H9 (cell line): ENCODE results near the gene EMC9. TPM values are rescaled to one million over a fixed set of nuclear protein-coding genes. Genes with fewer than 3 reads are reported as not detected.

Experiments used
- DNase-seq: peaks from one replicate; pipeline ENCODE4 v3.0.0-alpha.2; 2017
- H2AFZ ChIP-seq: one replicate; pipeline ENCODE4 v1.6.1; 2013; ENCODE audit warnings: mild to moderate bottlenecking, low read length, control low read depth, moderate library complexity
- H2AK5ac ChIP-seq: 2 replicates; pipeline ENCODE4 v1.6.1; 2013; ENCODE audit warnings: low read length, control low read depth, mixed read lengths; ENCODE audit not compliant: insufficient read length
- H2BK120ac ChIP-seq: one replicate; pipeline ENCODE4 v1.6.1; 2013; ENCODE audit warnings: low read depth, mild to moderate bottlenecking, low read length, control low read depth, inconsistent platforms; ENCODE audit not compliant: poor library complexity, severe bottlenecking
- H2BK12ac ChIP-seq: 2 replicates; pipeline ENCODE4 v1.6.1; 2013; ENCODE audit warnings: low read length, control low read depth, mixed read lengths, low read depth; ENCODE audit not compliant: insufficient read length
- H2BK15ac ChIP-seq: 2 replicates; pipeline ENCODE4 v1.6.1; 2013; ENCODE audit warnings: low read depth, low read length, control low read depth
- H2BK20ac ChIP-seq: one replicate; pipeline ENCODE4 v1.6.1; 2013; ENCODE audit warnings: low read depth, mild to moderate bottlenecking, low read length, control low read depth, inconsistent platforms; ENCODE audit not compliant: poor library complexity, severe bottlenecking
- H2BK5ac ChIP-seq: 2 replicates; pipeline ENCODE4 v1.6.1; 2013; ENCODE audit warnings: low read length, control low read depth, mixed read lengths; ENCODE audit not compliant: insufficient read length
- H3K14ac ChIP-seq: 2 replicates; pipeline ENCODE4 v1.6.1; 2013; ENCODE audit warnings: low read length, control low read depth; ENCODE audit not compliant: insufficient read depth
- H3K18ac ChIP-seq: 2 replicates; pipeline ENCODE4 v1.6.1; 2013; ENCODE audit warnings: low read depth, mild to moderate bottlenecking, mixed read lengths, low read length, control low read depth; ENCODE audit not compliant: insufficient read length
- H3K23ac ChIP-seq: 2 replicates; pipeline ENCODE4 v1.6.1; 2013; ENCODE audit warnings: low read length, control low read depth, mixed read lengths, low read depth; ENCODE audit not compliant: insufficient read length
- H3K23me2 ChIP-seq: 2 replicates; pipeline ENCODE4 v1.6.1; 2013; ENCODE audit warnings: low read depth, mild to moderate bottlenecking, mixed read lengths, low read length, control low read depth; ENCODE audit not compliant: insufficient read length, poor library complexity, severe bottlenecking
- H3K27ac ChIP-seq: 2 replicates; pipeline ENCODE4 v1.5.1; 2013; ENCODE audit warnings: low read length, control low read depth, mixed read lengths, low read depth; ENCODE audit not compliant: insufficient read length
- H3K27me3 ChIP-seq: 2 replicates; pipeline ENCODE4 v1.6.1; 2013; ENCODE audit warnings: low read length, control low read depth, inconsistent platforms; ENCODE audit not compliant: insufficient read depth
- H3K4ac ChIP-seq: 2 replicates; pipeline ENCODE4 v1.6.1; 2013; ENCODE audit warnings: low read depth, mild to moderate bottlenecking, control low read depth, inconsistent platforms, low read length, moderate library complexity
- H3K4me1 ChIP-seq: 2 replicates; pipeline ENCODE4 v1.6.1; 2013; ENCODE audit warnings: low read length, control low read depth, inconsistent platforms; ENCODE audit not compliant: insufficient read depth
- H3K4me2 ChIP-seq: 2 replicates; pipeline ENCODE4 v1.6.1; 2013; ENCODE audit warnings: low read length, control low read depth, mixed read lengths; ENCODE audit not compliant: insufficient read length, insufficient read depth
- H3K56ac ChIP-seq: 2 replicates; pipeline ENCODE4 v1.6.1; 2013; ENCODE audit warnings: low read depth, mild to moderate bottlenecking, mixed read lengths, low read length, control low read depth; ENCODE audit not compliant: insufficient read length
- H3K79me1 ChIP-seq: 2 replicates; pipeline ENCODE4 v1.6.1; 2013; ENCODE audit warnings: low read depth, mild to moderate bottlenecking, moderate library complexity, low read length, control low read depth, inconsistent platforms; ENCODE audit not compliant: insufficient read depth, poor library complexity, severe bottlenecking
- H3K79me2 ChIP-seq: 2 replicates; pipeline ENCODE4 v1.6.1; 2013; ENCODE audit warnings: low read length, control low read depth, inconsistent platforms; ENCODE audit not compliant: insufficient read depth
- H3K9ac ChIP-seq: 2 replicates; pipeline ENCODE4 v1.6.1; 2013; ENCODE audit warnings: low read length, control low read depth, mixed read lengths; ENCODE audit not compliant: insufficient read length; ENCODE audit errors: extremely low read depth
- H3K9me3 ChIP-seq: one replicate; pipeline ENCODE4 v1.6.1; 2013; ENCODE audit warnings: low read depth, low read length, inconsistent platforms; ENCODE audit not compliant: control insufficient read depth
- H3T11ph ChIP-seq: one replicate; pipeline ENCODE4 v1.6.1; 2013; ENCODE audit warnings: mild to moderate bottlenecking, low read length, control low read depth, inconsistent platforms
- H4K20me1 ChIP-seq: one replicate; pipeline ENCODE4 v1.6.1; 2013; ENCODE audit not compliant: control insufficient read depth, insufficient read length, insufficient read depth
- H4K5ac ChIP-seq: 2 replicates; pipeline ENCODE4 v1.6.1; 2013; ENCODE audit warnings: low read depth, mild to moderate bottlenecking, mixed read lengths, low read length, control low read depth; ENCODE audit not compliant: insufficient read length
- H4K8ac ChIP-seq: replicated peaks from 2 replicates; pipeline ENCODE4 v1.6.1; 2013; ENCODE audit warnings: low read length, control low read depth, mixed read lengths, low read depth; ENCODE audit not compliant: insufficient read length
- H4K91ac ChIP-seq: 2 replicates; pipeline ENCODE4 v1.6.1; 2013; ENCODE audit warnings: low read depth, mild to moderate bottlenecking, moderate library complexity, mixed read lengths, low read length, control low read depth; ENCODE audit not compliant: insufficient read length
- H3K27ac Mint-ChIP-seq, 3 experiments: 2 replicates in 2 of 3; 3 replicates in 1 of 3; pipeline ENCODE4 v1.8.0; 2020 to 2021; ENCODE audit warnings: mixed read lengths in 3 of 3, mild to moderate bottlenecking in 1 of 3, moderate library complexity in 1 of 3
- H3K27me3 Mint-ChIP-seq: 2 replicates; pipeline ENCODE4 v1.8.0; 2021; ENCODE audit warnings: low read depth, mild to moderate bottlenecking, moderate library complexity, mixed read lengths
- H3K36me3 Mint-ChIP-seq, 3 experiments: 2 replicates in 2 of 3; 3 replicates in 1 of 3; pipeline ENCODE4 v1.8.0; 2020 to 2021; ENCODE audit warnings: low read depth in 3 of 3, mixed read lengths in 3 of 3; ENCODE audit not compliant: insufficient read depth in 1 of 3
- H3K4me1 Mint-ChIP-seq, 2 experiments: 2 replicates each; pipeline ENCODE4 v1.8.0; 2020; ENCODE audit warnings: mixed read lengths in 2 of 2
- H3K4me3 Mint-ChIP-seq, 2 experiments: 2 replicates in 1 of 2; 3 replicates in 1 of 2; pipeline ENCODE4 v1.8.0; 2020 to 2021; ENCODE audit warnings: mild to moderate bottlenecking in 2 of 2, mixed read lengths in 2 of 2, moderate library complexity in 1 of 2
- H3K9me3 Mint-ChIP-seq, 2 experiments: 2 replicates in 1 of 2; 3 replicates in 1 of 2; pipeline ENCODE4 v1.8.0; 2020; ENCODE audit warnings: mild to moderate bottlenecking in 2 of 2, mixed read lengths in 2 of 2, moderate library complexity in 1 of 2
- WGBS: extraction: QIAGEN DNeasy Blood & Tissue Kit; methylation state at CpG from one replicate; pipeline ENCODE4 v1.1.7; 2013; ENCODE audit warnings: missing lambda C conversion rate, low lambda C conversion rate, mixed read lengths; ENCODE audit not compliant: insufficient read length; ENCODE audit errors: extremely low coverage; 5-methylcytosine and 5-hydroxymethylcytosine counted together
- total RNA-seq: library from RNA; stranded (reverse); gene quantifications from 2 replicates; pipeline ENCODE4 v1.2.1, GENCODE V29; 2021
- TF ChIP-seq, protein P1 (sequence below): fragments of 200-600 bp; sonication (generic); conservative IDR thresholded peaks from 3 replicates; pipeline ENCODE4 v1.8.0; 2021; ENCODE audit warnings: antibody characterized with exemption, mild to moderate bottlenecking

The EMC9 gene
- total RNA-seq, 1 experiment from 2014 or later, result 52.9 TPM

DNA sequence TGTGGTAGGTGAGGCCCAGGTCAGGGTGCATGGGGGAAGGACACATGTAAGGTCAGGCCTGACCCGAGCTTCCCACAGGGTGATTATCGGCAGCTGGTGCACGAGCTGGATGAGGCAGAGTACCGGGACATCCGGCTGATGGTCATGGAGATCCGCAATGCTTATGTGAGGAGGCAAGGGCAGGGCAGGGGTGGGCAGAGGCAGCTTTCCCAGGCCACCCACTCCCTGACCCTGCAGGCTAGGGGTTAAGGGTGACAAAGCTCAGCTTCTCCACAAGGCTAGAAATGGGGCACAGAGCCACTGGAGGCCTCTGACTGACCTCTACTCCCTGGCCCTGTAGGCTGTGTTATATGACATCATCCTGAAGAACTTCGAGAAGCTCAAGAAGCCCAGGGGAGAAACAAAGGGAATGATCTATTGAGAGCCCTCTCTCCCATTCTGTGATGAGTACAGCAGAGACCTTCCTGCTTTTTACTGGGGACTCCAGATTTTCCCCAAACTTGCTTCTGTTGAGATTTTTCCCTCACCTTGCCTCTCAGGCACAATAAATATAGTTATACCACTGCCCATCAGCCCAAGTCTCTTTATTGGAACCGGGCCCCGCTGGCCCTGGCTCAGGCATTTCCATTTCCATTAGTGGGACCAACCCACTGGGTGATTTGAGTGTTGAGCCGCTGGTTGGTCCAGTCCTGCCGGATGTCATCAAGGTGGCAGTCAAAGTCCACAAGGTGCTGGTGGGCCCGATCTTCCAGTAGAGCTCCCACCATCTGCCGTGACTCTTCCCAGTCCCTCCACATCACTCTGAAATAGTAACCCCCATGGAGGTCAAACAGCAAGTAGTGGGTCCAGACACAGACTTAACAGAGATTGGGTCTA is 2.8 kb downstream of the EMC9 start:
- no peaks in the 10 kb centered on the region for H3K9me3 ChIP-seq
- H3K27me3 ChIP-seq, result no peaks in the 10 kb centered on the region
- H3K23me2 ChIP-seq, result peaks cover 10% of the 10 kb centered on the region
- no peak overlapping the region for H2BK20ac ChIP-seq
- H3K4ac ChIP-seq, result no peak overlapping the region
- peaks cover 3% of the 10 kb centered on the region; the same call in 1 of the 2 replicates for H3K79me2 ChIP-seq
- H4K8ac ChIP-seq, result no peak overlapping the region
- H3K79me1 ChIP-seq, result peaks cover 2% of the 10 kb centered on the region
- no peak overlapping the region for H3K18ac ChIP-seq
- no peak overlapping the region for H2AFZ ChIP-seq
- H3K4me1 Mint-ChIP-seq, result peaks cover 31 to 33% of the 10 kb centered on the region in 2 experiments
- WGBS, result no CpG with 5 or more reads among the region's 13 CpGs
- no peak overlapping the region for H3K27ac ChIP-seq
- peaks cover 22 to 43% (median 37%) of the 10 kb centered on the region in 3 experiments for H3K36me3 Mint-ChIP-seq
- H2AK5ac ChIP-seq, result no peak overlapping the region
- no peak overlapping the region for H4K5ac ChIP-seq
- no peak overlapping the region for H3K56ac ChIP-seq
- TF ChIP-seq, protein P1, sequence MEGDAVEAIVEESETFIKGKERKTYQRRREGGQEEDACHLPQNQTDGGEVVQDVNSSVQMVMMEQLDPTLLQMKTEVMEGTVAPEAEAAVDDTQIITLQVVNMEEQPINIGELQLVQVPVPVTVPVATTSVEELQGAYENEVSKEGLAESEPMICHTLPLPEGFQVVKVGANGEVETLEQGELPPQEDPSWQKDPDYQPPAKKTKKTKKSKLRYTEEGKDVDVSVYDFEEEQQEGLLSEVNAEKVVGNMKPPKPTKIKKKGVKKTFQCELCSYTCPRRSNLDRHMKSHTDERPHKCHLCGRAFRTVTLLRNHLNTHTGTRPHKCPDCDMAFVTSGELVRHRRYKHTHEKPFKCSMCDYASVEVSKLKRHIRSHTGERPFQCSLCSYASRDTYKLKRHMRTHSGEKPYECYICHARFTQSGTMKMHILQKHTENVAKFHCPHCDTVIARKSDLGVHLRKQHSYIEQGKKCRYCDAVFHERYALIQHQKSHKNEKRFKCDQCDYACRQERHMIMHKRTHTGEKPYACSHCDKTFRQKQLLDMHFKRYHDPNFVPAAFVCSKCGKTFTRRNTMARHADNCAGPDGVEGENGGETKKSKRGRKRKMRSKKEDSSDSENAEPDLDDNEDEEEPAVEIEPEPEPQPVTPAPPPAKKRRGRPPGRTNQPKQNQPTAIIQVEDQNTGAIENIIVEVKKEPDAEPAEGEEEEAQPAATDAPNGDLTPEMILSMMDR, result no peak
- DNase-seq, result no peak
- no peaks in the 10 kb centered on the region for H3K4me1 ChIP-seq
- H2BK12ac ChIP-seq, result no peak overlapping the region
- no peak overlapping the region for H2BK120ac ChIP-seq
- peak overlapping the region in 1 of 3 experiments; percentile 52; a peak in 4 of 7 replicates for H3K27ac Mint-ChIP-seq
- H3K23ac ChIP-seq, result no peak overlapping the region
- H2BK5ac ChIP-seq, result no peak overlapping the region
- H3K14ac ChIP-seq, result no peak overlapping the region
- H3K27me3 Mint-ChIP-seq, result no peaks in the 10 kb centered on the region
- H3K4me2 ChIP-seq, result no peak overlapping the region
- H3K4me3 Mint-ChIP-seq, result peak overlapping the region; percentile 98 to 100; a peak in 4 of 5 replicates
- H3K9ac ChIP-seq, result no peak overlapping the region
- H4K91ac ChIP-seq, result no peak overlapping the region
- H4K20me1 ChIP-seq, result no peaks in the 10 kb centered on the region
- 0 out of 5 replicates have a peak, but pooled peaks cover 0 to 2% of the 10 kb centered on the region in 2 experiments for H3K9me3 Mint-ChIP-seq
- no peak overlapping the region for H2BK15ac ChIP-seq
- no peak overlapping the region for H3T11ph ChIP-seq
